Measurements from ENCODE around the gene VPS50.

DNA sequence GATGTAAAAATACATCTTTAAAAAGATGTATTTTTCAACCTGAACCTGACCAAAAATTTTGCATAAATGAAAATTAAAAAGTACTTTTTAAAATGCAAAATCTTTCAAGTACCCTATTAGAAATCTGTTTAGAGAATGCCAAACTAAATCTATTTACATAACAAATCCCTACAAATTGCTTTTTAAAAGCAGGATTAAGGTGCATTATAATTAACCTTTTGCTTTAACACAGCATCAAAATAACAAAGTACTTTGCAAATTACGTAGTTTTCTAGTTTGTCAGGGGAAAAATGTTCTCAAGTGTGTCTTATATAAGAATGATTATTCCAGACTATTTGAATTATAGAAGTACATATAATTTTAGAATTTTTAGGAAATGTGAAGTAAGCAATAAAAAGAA, 160.8 kb downstream of the VPS50 start:
- TF ChIP-seq, protein P1, sequence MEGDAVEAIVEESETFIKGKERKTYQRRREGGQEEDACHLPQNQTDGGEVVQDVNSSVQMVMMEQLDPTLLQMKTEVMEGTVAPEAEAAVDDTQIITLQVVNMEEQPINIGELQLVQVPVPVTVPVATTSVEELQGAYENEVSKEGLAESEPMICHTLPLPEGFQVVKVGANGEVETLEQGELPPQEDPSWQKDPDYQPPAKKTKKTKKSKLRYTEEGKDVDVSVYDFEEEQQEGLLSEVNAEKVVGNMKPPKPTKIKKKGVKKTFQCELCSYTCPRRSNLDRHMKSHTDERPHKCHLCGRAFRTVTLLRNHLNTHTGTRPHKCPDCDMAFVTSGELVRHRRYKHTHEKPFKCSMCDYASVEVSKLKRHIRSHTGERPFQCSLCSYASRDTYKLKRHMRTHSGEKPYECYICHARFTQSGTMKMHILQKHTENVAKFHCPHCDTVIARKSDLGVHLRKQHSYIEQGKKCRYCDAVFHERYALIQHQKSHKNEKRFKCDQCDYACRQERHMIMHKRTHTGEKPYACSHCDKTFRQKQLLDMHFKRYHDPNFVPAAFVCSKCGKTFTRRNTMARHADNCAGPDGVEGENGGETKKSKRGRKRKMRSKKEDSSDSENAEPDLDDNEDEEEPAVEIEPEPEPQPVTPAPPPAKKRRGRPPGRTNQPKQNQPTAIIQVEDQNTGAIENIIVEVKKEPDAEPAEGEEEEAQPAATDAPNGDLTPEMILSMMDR (conservative IDR thresholded peaks at IDR 0.05 in 1 of 2, IDR thresholded peaks at IDR 0.05 in 1 of 2; ENCODE audit: extremely low read depth in 1 of 2, insufficient read depth in 1 of 2, low read depth in 1 of 2, low read length in 2 of 2), result no peak
- no peak for TF ChIP-seq EZH2 (IDR thresholded peaks at IDR 0.05; ENCODE audit: borderline replicate concordance, low read length)
